ENCODE results near the gene MFSD6.

The MFSD6 gene

DNA sequence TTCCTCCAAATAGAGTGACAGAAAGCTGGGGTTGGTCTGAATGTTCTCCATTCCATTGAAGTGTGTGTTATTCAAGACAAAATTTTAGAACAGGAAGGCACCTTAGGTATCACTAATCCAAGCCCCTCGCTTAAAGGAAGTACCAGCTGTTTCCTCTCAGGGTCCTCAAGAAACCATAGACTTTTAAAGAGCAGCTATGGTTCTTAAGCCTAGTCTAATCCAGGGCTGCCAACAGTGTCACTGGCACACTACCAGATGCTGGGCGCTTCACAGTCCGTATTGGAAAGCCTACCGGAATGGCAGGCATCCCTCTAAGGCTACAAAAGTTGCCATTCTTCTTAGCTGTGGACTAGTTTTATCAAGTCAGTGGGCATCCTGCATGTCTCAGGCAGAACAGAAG lies 124.4 kb downstream of the MFSD6 start:
- no peak for DNase-seq (ENCODE audit: low read depth in 2 of 2)

DNA sequence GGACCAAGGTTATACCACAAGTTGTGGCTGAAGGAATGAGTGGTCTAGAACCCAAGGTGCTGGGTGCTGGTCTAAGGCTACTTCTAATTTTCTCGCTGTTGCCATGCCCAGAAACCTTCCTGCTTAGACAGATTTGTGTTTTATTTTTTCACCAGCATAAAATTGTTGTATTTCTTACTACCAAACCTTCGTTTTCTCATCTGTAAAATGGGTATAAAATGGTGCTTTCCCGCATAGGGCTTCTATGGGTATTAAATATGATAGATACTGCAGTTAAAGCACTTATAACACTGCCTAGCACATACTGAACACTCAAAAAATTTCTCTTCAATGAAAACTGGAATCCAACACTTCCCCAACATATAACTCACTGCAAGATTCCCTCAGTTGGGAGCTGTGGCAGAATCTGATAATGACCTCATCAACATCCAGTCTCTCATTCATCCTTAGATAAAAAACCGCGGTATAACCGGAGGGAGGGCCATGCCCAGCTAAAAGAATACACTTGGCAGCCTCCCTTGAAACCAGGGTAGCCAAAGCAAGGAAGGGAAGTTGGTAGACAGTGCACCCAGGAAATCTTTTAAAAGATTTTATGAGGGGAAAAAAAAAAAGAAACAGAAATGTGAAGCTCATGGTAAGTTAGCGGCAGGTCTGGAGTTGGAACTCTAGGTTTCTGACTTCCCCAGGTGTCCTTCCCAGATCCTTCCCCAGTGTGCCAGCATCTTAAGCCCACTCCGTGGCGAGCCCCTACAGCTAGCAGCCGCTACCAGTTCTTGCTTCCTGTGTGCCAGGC lies 125.2 kb downstream of the MFSD6 start:
- no peak for DNase-seq (ENCODE audit: low read depth in 2 of 2)

DNA sequence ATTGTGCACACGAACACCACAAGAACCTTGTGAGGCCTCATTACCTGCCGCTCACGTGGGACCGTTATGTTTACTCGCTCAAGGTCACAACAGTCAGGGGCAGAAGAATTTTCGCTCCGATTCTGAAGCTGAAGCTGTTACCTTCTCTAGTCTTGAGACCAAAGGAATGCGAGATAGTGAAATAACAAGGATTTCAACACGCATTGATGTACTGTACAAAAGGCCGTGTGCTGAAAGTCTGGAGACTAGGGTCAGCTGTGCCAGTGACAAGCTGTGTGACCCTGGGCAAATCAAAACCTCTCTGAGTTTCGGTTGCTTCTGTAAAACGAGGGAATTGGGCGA lies 125.8 kb downstream of the MFSD6 start:
- no peak for DNase-seq (ENCODE audit: low read depth in 2 of 2)

DNA sequence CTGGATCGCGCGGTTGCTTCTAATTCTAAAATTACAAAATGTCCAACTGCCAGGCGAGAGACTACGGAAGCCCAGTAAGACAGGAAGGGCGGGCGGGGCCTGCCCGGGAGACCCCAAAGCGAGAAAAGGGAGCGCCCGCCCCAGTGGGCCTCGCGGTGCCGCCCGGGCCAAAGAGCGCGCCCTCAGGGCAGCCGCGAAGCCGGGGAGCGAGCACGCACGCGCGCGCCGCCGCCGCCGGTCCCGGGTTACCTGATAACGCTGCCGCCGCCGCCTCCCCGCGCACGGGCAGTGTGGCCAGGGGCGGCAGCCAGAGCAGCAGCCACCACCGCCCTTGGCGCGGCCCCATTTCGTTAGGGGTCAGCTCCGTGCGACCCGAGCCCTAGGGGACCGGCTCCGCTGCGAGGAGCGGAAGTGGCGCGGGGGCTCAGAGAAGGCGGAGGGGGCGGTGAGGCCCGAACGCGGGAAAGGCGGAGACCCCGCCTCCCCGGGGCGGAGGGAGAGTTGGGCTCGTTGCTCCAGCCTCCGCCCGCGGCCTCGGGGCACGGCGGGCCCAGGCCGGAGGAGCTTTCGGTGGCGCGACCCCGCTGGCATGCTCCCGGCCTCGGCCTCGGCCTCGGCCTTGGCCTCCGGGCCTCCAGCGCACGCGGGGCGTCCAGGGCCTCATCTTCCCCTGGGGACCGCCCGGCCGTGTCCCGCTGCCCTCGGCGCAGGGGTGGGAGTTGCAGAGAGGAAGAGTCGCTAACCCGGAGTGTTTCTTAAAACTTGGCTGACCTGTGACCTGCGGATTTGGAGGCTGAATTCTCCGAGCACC lies 126.4 kb downstream of the MFSD6 start, which contains the start of gene NEMP2:
Gene NEMP2, minus strand, starts transcription at position 413 of the 811 bp plus-strand sequence. Its CDS starts 67 bp downstream, at position 346.
- DNase-seq (ENCODE audit: low read depth in 2 of 2): peak; percentile 25 to 50

DNA sequence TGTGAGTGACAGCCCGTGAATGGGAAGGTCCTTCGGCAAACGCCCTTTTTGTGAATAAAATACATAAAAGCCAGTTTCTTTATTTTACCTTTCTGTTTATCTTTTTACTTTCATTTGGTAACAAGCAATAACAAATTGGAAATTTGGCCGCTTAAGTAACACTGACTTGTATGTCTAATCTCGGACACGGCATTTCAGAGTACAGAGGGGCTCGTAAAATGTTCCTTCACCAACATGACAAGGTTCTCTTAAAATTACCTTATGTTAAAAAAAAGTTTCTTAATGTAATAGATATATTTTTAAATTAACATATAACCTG lies 126.9 kb downstream of the MFSD6 start:
- no peak for DNase-seq (ENCODE audit: low read depth in 2 of 2)

DNA sequence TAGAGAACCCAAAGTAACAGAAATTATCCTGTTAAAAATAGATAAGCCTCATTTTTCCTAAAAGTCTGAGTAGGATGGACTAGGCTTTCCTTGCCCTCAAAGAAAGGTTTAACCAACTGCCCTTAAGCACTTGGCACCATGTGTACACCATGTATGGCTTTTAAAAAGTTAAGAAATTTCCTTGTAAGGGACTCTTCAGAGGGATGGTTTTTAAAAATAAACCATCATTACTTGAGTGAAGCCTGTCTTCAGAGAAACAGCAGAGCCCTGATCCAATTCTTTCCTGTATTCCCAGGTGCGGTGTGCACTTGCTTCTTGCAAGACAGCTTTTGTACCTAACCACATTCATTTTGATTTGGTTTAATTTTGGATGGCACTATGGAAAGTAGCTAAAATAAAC lies 127.4 kb downstream of the MFSD6 start:
- DNase-seq (ENCODE audit: low read depth in 2 of 2): no peak

DNA sequence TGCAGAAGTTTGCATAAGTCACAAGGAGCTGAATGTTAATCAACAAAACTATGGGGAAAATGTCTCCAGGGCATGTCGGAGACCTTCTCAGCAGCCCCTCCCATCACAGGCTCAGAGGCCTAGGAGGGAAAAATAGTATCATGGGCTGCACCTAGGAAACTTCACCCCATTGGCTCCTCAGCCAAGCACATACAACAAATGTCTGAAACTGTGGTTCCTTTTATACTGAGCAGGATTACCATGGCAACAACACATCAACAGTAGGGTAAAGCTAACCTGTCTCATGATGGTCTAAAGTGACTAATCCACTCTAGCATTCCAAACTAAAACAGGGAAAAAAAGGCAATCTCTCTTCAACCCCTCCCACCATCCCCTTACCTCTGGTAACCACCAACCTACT lies 129.6 kb downstream of the MFSD6 start:
- DNase-seq (ENCODE audit: low read depth in 2 of 2): no peak

DNA sequence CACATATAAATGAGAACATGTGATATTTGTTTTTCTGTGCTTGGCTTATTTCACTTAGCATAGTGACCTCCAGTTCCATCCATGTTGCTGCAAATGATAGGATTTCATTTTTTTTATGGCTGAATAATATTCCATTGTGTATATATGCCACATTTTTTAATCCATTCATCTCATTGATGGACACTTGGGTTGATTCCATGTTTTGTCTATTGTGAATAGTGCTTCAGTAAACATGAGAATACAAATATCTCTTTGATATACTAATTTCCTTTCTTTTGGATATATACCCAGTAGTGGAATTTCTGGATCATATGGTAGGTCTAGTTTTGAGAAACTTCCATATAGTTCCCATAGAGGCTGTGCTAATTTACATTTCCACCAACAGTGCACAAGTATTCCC lies 130.0 kb downstream of the MFSD6 start:
- DNase-seq (ENCODE audit: low read depth in 2 of 2): no peak

DNA sequence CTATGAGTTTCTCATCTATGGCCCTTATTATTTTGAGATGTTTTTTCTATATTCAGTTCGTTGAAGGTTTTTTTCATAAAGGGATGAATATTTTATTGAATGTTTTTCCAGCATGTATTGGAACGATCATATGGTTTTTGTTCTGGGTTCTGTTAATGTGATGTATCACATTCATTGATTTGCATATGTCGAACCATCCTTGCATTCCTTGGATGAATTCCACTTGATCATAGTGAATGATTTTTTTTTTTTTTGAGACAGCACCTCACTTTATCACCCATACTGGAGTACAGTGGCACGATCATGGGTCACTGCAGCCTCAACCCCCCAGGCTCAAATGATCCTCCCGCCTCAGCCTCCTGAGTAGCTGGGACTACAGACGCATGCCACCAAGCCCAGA lies 131.9 kb downstream of the MFSD6 start:
- no peak for DNase-seq (ENCODE audit: low read depth in 2 of 2)

DNA sequence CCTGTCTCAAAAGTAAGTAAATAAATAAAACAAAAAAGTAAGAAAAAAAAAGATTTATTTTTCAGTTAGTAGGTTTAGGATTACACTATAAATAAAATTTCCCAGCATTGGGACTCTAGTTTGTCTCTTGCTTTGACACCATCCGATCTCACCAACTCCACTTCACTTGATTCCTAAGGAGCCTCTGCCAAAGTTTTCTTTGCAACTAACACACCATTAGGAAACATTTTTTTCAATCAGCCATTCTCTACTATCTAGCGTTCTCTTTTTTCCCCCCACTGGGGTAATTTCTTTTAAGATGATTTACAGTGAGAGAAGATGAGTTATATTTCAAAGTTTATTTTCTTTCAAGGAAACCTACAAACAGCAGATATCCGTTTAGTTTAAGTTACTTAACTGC lies 136.9 kb downstream of the MFSD6 start:
- DNase-seq (ENCODE audit: low read depth in 2 of 2): no peak

DNA sequence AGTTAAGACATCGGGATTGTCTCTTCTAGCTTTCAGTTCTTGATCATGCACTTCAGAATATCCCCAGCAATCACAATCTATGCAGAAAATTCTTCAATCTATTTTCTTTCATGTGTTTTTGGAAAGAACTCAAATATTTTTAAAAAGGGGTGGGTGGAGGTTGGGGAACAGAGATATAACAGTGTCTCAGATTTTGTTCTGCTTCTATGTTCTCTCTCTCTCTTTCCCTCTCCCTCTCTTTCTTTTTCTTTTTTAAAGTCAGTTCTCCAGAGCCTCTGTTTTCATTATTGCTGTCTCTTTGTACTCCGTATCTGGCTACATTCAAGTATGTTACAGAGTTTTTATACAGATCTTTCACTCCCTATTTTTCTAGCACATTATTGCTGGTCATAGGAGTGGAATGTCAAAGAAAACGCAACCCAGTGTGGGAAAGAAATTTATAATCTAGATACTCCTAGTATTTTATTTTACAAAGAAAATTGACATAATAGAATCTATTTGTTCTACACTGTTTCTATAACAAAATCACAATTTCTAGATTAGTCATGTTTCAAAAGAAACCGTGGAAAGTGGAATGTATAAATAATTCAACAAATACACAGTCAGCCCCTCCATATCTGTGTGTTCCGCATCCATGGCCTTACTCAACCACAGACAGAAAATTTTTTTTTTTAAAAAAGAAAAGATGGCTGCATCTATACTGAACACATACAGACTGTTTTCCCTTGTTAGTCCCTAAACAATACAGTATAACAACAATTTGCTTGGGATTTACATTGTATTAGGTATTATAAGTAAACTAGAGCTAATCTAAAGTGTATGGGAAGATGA lies 137.6 kb downstream of the MFSD6 start:
- DNase-seq (ENCODE audit: low read depth in 2 of 2): no peak

DNA sequence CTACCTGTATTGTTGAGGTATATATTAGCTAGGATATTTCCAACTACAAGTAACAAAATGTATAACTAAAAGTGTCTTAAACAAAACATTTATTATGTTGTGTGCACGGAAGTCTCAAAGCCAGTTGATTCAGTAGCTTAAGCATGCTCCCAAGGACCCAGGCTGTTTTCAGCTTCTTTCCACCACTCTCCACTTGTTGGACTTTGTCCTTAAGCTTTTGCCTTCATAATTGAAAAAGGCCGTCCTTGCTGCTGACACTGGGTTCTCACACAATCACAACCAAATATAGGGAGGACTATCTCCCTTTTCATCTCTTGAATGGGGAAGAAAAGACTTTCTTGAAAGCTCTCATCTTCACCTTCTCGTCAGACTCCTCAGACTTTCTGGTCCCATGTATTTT lies 138.6 kb downstream of the MFSD6 start:
- DNase-seq (ENCODE audit: low read depth in 2 of 2): no peak

DNA sequence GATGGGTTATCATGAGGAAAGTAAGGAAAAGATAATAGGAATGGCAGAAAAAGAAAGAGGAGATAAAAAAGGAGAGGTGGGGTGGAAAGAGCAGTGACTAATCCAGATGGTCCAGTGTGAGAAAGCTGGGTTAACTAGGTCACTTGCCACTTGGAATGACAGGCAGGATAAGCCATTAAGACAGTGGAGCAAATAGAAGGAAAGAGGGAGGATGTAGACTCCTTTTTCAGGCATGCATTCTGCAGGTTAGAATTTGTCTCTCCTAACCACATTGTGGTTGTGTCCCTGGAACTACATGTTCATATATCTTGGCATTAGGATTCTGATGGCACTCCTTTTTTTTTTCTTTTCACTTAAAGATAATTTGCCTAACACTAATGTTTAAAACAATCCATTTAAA lies 139.7 kb downstream of the MFSD6 start:
- no peak for DNase-seq (ENCODE audit: low read depth in 2 of 2)

DNA sequence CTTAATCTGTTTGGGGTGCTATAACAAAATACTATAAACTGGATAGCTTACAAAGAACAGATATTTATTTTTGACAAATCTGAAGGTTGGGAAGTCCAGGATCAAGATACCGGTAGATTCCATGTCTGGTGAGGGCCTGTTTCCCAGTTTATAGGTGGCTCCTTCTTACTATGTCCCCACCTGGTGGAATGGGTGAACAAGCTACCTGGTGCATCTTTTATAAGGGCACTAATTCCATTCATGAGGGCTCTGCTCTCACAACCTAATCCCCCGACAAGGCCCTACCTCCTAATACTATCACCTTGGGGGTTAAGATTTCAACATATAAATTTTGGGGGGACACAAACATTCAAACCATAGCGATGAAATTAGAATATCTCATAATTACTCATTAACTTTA lies 142.0 kb downstream of the MFSD6 start:
- no peak for DNase-seq (ENCODE audit: low read depth in 2 of 2)
